ENCODE data around the gene RAP1GAP2. TPM values are rescaled to one million over a fixed set of nuclear protein-coding genes. Genes with fewer than 3 reads are reported as not detected.
A peak's percentile ranks its signal among the peaks of the same experiment; 100 is the strongest.

The RAP1GAP2 gene
- total and polyA plus RNA-seq, 8 donors = 11.8 to 92.4 (median 31.0) TPM

- H3K27ac ChIP-seq = no peak overlapping the region
- intact Hi-C loops (cut with DNase I; ENCODE audit: low total_unique reads) = no loop called here
- H3K9me3 ChIP-seq = peaks cover 0 to 25% (median 12%) of the 10 kb centered on the region in 4 donors
- WGBS, 5 donors = 82 to 96% (median 92%) methylated on average over 10 to 17 of the region's 17 CpGs
- no peaks in the 10 kb centered on the region for H3K4me1 ChIP-seq
- H3K4me3 ChIP-seq = no peak overlapping the region
- H3K27me3 ChIP-seq = no peaks in the 10 kb centered on the region
- H3K36me3 ChIP-seq = peaks cover 18 to 95% (median 81%) of the 10 kb centered on the region in 4 donors
- TF ChIP-seq POLR2AphosphoS5 (IDR thresholded peaks at IDR 0.05) = no peak
- no peak for TF ChIP-seq POLR2A (IDR thresholded peaks at IDR 0.05)
- no peak for TF ChIP-seq EP300 (IDR thresholded peaks at IDR 0.05)
- no peak for TF ChIP-seq CTCF (IDR thresholded peaks at IDR 0.05)
- DNase-seq = no peak
These were observed 229.3 kb downstream of the RAP1GAP2 start for GRCh38 chr17:3025421-3026124.

- WGBS, 5 donors = 83 to 88% (median 86%) methylated on average over 20 to 26 of the region's 26 CpGs
- H3K4me3 ChIP-seq = no peak overlapping the region
- no peak overlapping the region for H3K27ac ChIP-seq
- H3K27me3 ChIP-seq = no peaks in the 10 kb centered on the region
- intact Hi-C loops (cut with DNase I; ENCODE audit: low total_unique reads) = no loop called here
- H3K4me1 ChIP-seq = no peaks in the 10 kb centered on the region
- peaks cover 0 to 25% (median 12%) of the 10 kb centered on the region in 4 donors for H3K9me3 ChIP-seq
- TF ChIP-seq CTCF (IDR thresholded peaks at IDR 0.05) (no peak), POLR2AphosphoS5 (IDR thresholded peaks at IDR 0.05) (no peak), POLR2A (IDR thresholded peaks at IDR 0.05) (no peak), EP300 (IDR thresholded peaks at IDR 0.05) (no peak)
- no peak for DNase-seq
- peaks cover 18 to 95% (median 81%) of the 10 kb centered on the region in 4 donors for H3K36me3 ChIP-seq
These were observed 230.1 kb downstream of the RAP1GAP2 start for GRCh38 chr17:3026125-3026855.

GRCh38 chr17:3026856-3027751 lies 230.9 kb downstream of the RAP1GAP2 start:
- Histone ChIP-seq H3K27ac (no peak overlapping the region), H3K4me3 (no peak overlapping the region), H3K4me1 (no peaks in the 10 kb centered on the region), H3K27me3 (no peaks in the 10 kb centered on the region), H3K36me3 (peaks cover 12 to 95% (median 76%) of the 10 kb centered on the region in 4 donors), H3K9me3 (peaks cover 0 to 19% (median 8%) of the 10 kb centered on the region in 4 donors)
- intact Hi-C loops (cut with DNase I; ENCODE audit: low total_unique reads) = no loop called here
- peak in 1 of 2 donors; percentile 34 for DNase-seq
- no peak for TF ChIP-seq POLR2AphosphoS5 (IDR thresholded peaks at IDR 0.05)
- no peak for TF ChIP-seq EP300 (IDR thresholded peaks at IDR 0.05)
- WGBS, 5 donors = 76 to 89% (median 81%) methylated on average over 21 to 31 of the region's 31 CpGs

GRCh38 chr17:3027786-3028532 lies 231.7 kb downstream of the RAP1GAP2 start:
- DNase-seq = peak in 1 of 2 donors; percentile 5
- H3K4me3 ChIP-seq = no peak overlapping the region
- H3K4me1 ChIP-seq = no peaks in the 10 kb centered on the region
- H3K27ac ChIP-seq = no peak overlapping the region
- intact Hi-C loops (cut with DNase I; ENCODE audit: low total_unique reads) = no loop called here
- no peaks in the 10 kb centered on the region for H3K27me3 ChIP-seq
- H3K36me3 ChIP-seq = peaks cover 10 to 95% (median 76%) of the 10 kb centered on the region in 4 donors
- 79 to 90% (median 85%) methylated on average over 16 to 18 of the region's 18 CpGs for WGBS, 5 donors
- peaks cover 0 to 12% (median 4%) of the 10 kb centered on the region in 4 donors for H3K9me3 ChIP-seq
- TF ChIP-seq POLR2A (IDR thresholded peaks at IDR 0.05) (no peak), CTCF (IDR thresholded peaks at IDR 0.05) (no peak), POLR2AphosphoS5 (IDR thresholded peaks at IDR 0.05) (no peak), EP300 (IDR thresholded peaks at IDR 0.05) (no peak)
